HG02623 (cell line): ENCODE data around the gene SNPH.

Source experiments
- ATAC-seq: cut with Tn5 transposase; IDR thresholded peaks from one replicate; pipeline ENCODE4 v1.9.1; 2021; ENCODE audit warnings: moderate library complexity; ENCODE audit not compliant: unreplicated experiment

SNPH gene

GRCh38 chr20:1286267-1287024, 20.4 kb downstream of the SNPH start:
- ATAC-seq, result no peak

GRCh38 chr20:1287306-1287705, 21.2 kb downstream of the SNPH start:
- no peak for ATAC-seq

GRCh38 chr20:1287787-1288569, 21.9 kb downstream of the SNPH start:
- ATAC-seq, result no peak

GRCh38 chr20:1291191-1291741, 25.2 kb downstream of the SNPH start:
- ATAC-seq, result no peak

- ATAC-seq, result no peak
Observed at GRCh38 chr20:1292620-1293019, 26.5 kb downstream of the SNPH start.

- ATAC-seq, result no peak
Observed at GRCh38 chr20:1293641-1294379, 27.7 kb downstream of the SNPH start.

GRCh38 chr20:1294497-1294896, 28.4 kb downstream of the SNPH start:
- no peak for ATAC-seq

- ATAC-seq, result no peak
Observed at GRCh38 chr20:1295276-1295930, 29.3 kb downstream of the SNPH start.

- ATAC-seq, result no peak
Observed at GRCh38 chr20:1296117-1296610, 30.1 kb downstream of the SNPH start.

- ATAC-seq, result no peak
Observed at GRCh38 chr20:1296922-1297321, 30.8 kb downstream of the SNPH start.

GRCh38 chr20:1297486-1297885, 31.4 kb downstream of the SNPH start:
- no peak for ATAC-seq

- no peak for ATAC-seq
Observed at GRCh38 chr20:1298166-1298565, 32.1 kb downstream of the SNPH start.

- ATAC-seq, result no peak
Observed at GRCh38 chr20:1298888-1299511, 32.9 kb downstream of the SNPH start.

GRCh38 chr20:1299522-1299921, 33.4 kb downstream of the SNPH start:
- no peak for ATAC-seq

- no peak for ATAC-seq
Observed at GRCh38 chr20:1300083-1300840, 34.2 kb downstream of the SNPH start.

- no peak for ATAC-seq
Observed at GRCh38 chr20:1301031-1301529, 35.0 kb downstream of the SNPH start.

- ATAC-seq, result no peak
Observed at GRCh38 chr20:1302685-1303541, 36.8 kb downstream of the SNPH start.
